Measurements from ENCODE around the gene PLXDC1.
A peak's percentile ranks its signal among the peaks of the same experiment; 100 is the strongest.
"Not testable (repeated sequence)": the region's sequence is repeated elsewhere in the genome, so short reads cannot be mapped to it uniquely, and the experiment has no call there.

Gene PLXDC1

DNA sequence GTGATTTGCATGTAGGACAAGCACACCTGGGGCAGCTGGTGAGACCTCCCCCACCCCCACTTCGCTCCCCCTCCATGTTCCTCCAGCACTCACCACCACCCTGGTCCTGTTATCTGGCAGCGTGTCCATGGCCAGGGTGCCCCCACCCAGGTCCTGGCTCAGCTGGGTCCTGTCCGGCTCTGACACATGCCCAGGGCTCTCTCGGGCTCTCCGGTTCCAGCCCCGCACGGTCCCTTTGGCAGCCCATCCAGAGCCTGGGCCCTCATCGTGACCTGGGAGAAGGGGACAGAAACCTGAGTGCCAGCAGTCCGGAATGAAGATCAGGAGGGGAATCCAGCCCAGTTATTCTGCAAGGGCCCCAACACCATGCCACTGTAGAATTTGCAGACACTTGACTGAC lies 11.9 kb downstream of the PLXDC1 start:
- in situ Hi-C loops (cut with MboI; ENCODE audit: low pct_unique_long_range_greater_than_20kb, low sequenced_read_pairs): no loop called here
- no peak for DNase-seq

DNA sequence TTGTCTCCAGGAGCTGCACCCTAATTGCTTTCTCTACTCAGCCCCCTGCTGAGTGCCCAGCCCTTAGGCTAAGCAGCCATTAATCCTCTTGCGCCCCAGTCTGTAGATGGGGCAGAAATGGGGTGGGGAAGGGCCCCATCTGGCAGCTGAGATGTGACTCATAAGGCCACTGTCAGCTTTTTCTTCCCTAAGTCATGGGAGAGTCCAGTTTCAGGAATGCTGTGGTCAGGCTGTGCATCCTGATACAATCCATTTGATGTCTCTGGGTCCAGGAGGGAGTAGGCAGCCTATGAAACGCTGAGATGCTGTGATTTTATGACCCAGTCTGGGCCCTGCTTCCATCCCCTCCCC lies 12.3 kb downstream of the PLXDC1 start:
- in situ Hi-C loops (cut with MboI; ENCODE audit: low pct_unique_long_range_greater_than_20kb, low sequenced_read_pairs): no loop called here
- DNase-seq: no peak

GRCh38 chr17:39138431-39139160 lies 12.8 kb downstream of the PLXDC1 start:
- DNase-seq: no peak
- in situ Hi-C loops (cut with MboI; ENCODE audit: low pct_unique_long_range_greater_than_20kb, low sequenced_read_pairs): no loop called here

DNA sequence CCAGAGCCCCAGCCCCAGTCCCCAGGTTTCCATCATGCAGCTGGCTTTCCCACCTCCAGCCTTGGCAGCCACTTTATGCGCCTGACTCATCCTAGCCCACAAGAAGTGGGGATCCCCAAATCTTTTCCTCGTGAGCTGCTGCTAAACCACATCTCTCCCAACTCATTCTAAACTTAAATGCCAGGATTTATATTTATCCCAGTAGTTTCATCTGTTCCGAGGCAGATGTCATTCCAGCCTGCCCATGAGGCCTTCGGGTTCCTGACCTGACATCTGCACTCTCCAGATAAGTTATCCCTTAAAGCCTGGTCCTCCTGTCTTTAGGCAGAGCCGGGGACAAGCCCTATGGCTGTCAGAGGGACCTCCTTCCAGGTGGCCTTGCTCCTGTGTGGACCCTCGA lies 16.6 kb downstream of the PLXDC1 start:
- in situ Hi-C loops (cut with MboI; ENCODE audit: low pct_unique_long_range_greater_than_20kb, low sequenced_read_pairs): no loop called here
- DNase-seq: no peak

DNA sequence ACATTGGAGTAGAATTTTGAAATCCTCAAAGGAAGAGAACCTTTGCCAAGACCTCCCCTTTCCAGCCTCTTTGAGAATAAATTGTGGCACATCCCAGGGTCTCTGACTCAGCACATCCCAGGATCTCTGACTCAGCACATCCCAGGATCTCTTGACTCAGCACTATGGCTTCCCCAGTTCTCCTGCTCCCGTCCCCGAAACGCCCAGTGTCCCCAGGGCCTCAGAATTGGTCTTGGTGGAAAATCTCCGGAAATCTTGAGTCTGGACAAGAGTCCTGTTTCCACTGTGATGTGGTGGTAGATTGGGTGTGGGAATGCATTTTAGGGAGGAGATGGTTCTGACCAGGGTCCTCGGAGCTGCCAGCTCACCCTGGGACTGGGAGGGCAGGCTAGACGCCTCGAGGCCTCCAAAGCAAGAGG lies 19.2 kb downstream of the PLXDC1 start:
- in situ Hi-C loops (cut with MboI; ENCODE audit: low pct_unique_long_range_greater_than_20kb, low sequenced_read_pairs): no loop called here
- DNase-seq: no peak

- in situ Hi-C loops (cut with MboI; ENCODE audit: low pct_unique_long_range_greater_than_20kb, low sequenced_read_pairs): no loop called here
- no peak for DNase-seq
These were observed 19.8 kb downstream of the PLXDC1 start for GRCh38 chr17:39131616-39132015.

GRCh38 chr17:39130205-39130604 lies 21.2 kb downstream of the PLXDC1 start:
- in situ Hi-C loops (cut with MboI; ENCODE audit: low pct_unique_long_range_greater_than_20kb, low sequenced_read_pairs): no loop called here
- DNase-seq: no peak

DNA sequence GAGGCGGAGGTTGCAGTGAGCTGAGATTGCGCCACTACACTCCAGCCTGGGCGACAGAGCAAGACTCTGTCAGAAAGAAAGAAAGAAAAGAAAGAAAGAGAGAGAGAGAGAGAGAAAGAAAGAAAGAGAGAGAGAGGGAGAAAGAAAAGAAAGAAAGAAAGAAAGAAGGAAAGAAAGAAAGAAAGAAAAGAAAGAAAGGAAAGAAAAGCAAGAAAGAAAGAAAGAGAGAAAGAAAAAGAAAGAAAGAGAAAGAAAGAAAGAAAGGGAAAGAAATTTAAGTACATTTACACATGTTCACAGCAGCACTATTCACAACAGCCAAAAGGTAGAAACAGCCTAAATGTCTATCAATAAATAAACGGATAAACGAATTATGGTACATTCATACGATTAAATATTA lies 21.9 kb downstream of the PLXDC1 start:
- in situ Hi-C loops (cut with MboI; ENCODE audit: low pct_unique_long_range_greater_than_20kb, low sequenced_read_pairs): not testable (repeated sequence)

DNA sequence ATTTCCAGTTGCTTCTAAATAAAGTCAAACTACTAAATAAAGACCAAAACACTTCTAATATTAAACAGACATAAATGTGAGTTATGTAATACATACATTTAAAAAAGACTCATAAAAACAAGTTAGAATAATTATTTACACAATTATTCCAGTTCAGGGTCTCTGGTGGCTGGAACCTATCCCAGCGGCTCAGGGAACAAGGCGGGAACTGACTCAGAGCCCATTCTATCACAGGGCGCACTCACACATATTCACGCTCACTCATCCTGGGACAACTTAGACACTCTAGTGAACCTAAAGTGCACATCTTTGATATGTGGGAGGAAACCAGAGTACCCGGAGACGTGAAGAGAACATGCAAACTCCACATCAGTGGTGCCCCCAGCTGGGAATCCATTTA lies 25.0 kb downstream of the PLXDC1 start:
- no peak for DNase-seq
- in situ Hi-C loops (cut with MboI; ENCODE audit: low pct_unique_long_range_greater_than_20kb, low sequenced_read_pairs): no loop called here

More for the DNA sequence above, 21.9 kb downstream of the PLXDC1 start:
- not testable (repeated sequence) for DNase-seq

DNA sequence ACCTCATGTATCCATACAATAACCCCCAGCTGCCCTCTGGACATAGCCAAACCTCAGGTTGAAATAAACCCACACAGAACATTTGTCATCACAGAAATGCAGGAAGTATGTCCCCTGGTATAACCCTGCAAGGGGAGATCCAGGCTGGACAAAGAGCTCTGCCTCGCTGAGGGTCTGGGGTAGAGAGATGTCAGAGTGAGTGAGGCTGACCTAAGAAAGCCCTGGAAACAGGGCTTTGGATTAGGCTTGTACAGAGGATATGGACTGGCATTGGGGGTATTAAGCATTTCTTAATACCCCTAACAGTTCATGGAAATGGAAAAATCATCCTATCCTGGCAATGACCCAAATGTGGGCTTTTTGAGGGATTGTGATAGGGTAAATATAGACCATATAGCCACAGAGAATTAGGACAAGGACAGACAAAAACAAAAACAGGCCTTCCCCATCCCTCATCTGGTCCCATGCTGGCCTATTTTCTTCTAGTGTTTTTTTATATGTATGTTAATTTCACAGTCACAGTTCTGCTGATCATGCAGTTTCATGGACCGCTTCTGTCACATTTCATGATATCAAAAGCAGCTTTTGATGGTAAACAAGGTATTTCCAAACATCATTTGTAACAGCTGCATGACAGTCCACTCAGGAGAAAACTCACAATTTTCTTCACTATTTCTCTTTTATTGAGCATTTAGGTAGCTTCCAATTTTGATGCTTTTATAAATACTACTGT lies 26.1 kb downstream of the PLXDC1 start:
- in situ Hi-C loops (cut with MboI; ENCODE audit: low pct_unique_long_range_greater_than_20kb, low sequenced_read_pairs): no loop called here

GRCh38 chr17:39123627-39124026 lies 27.8 kb downstream of the PLXDC1 start:
- in situ Hi-C loops (cut with MboI; ENCODE audit: low pct_unique_long_range_greater_than_20kb, low sequenced_read_pairs): no loop called here
- DNase-seq: no peak

More for the DNA sequence above, 26.1 kb downstream of the PLXDC1 start:
- DNase-seq: no peak

DNA sequence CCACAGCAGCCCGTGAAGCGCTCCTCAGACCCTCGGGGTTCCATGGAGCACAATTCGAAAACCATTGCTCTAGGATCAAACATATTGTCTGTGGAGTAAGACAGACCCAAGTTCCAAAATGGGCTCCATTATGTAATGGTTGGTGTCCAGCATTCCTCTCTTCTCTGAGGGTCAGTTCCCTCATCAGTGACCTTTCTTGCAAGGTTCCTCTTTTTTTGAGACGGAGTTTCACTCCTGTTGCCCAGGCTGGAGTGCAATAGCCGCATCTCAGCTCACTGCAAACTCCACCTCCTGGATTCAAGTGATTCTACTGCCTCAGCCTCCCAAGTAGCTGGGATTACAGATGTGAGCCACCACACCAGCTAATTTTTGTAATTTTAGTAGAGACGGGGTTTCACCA lies 28.4 kb downstream of the PLXDC1 start:
- in situ Hi-C loops (cut with MboI; ENCODE audit: low pct_unique_long_range_greater_than_20kb, low sequenced_read_pairs): no loop called here

GRCh38 chr17:39121919-39122318 lies 29.5 kb downstream of the PLXDC1 start:
- DNase-seq; in situ Hi-C loops (cut with MboI; ENCODE audit: low pct_unique_long_range_greater_than_20kb, low sequenced_read_pairs): not testable (repeated sequence)

More for the DNA sequence above, 28.4 kb downstream of the PLXDC1 start:
- DNase-seq: no peak

GRCh38 chr17:39118674-39119419 lies 32.6 kb downstream of the PLXDC1 start:
- peak; percentile 39 for DNase-seq
- in situ Hi-C loops (cut with MboI; ENCODE audit: low pct_unique_long_range_greater_than_20kb, low sequenced_read_pairs): no loop called here

- DNase-seq: no peak
- in situ Hi-C loops (cut with MboI; ENCODE audit: low pct_unique_long_range_greater_than_20kb, low sequenced_read_pairs): no loop called here
These were observed 35.2 kb downstream of the PLXDC1 start for GRCh38 chr17:39116224-39116623.

- DNase-seq: no peak
- in situ Hi-C loops (cut with MboI; ENCODE audit: low pct_unique_long_range_greater_than_20kb, low sequenced_read_pairs): no loop called here
These were observed 36.3 kb downstream of the PLXDC1 start for GRCh38 chr17:39115135-39115534.

- in situ Hi-C loops (cut with MboI; ENCODE audit: low pct_unique_long_range_greater_than_20kb, low sequenced_read_pairs): no loop called here
- DNase-seq: no peak
These were observed 36.7 kb downstream of the PLXDC1 start for GRCh38 chr17:39114723-39115122.

DNA sequence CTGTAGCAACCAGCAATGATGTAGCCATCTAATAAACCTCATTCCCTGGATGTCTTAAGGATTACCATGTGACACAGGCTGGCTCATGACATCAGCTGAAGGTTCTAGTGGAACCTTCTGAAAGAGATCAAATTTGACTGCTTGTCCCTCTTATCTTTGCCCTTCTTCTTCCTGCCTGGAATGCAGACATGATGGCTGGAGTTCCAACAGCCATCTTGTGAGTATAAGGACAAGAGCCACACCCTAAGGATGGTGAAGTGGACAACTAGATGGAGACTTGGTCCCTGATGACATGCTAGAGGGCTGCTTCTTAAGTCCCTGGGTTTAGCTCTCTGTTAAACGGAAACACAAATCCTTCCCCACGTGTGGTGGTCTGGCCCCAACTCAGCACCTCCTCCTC lies 37.6 kb downstream of the PLXDC1 start:
- in situ Hi-C loops (cut with MboI; ENCODE audit: low pct_unique_long_range_greater_than_20kb, low sequenced_read_pairs): no loop called here

DNA sequence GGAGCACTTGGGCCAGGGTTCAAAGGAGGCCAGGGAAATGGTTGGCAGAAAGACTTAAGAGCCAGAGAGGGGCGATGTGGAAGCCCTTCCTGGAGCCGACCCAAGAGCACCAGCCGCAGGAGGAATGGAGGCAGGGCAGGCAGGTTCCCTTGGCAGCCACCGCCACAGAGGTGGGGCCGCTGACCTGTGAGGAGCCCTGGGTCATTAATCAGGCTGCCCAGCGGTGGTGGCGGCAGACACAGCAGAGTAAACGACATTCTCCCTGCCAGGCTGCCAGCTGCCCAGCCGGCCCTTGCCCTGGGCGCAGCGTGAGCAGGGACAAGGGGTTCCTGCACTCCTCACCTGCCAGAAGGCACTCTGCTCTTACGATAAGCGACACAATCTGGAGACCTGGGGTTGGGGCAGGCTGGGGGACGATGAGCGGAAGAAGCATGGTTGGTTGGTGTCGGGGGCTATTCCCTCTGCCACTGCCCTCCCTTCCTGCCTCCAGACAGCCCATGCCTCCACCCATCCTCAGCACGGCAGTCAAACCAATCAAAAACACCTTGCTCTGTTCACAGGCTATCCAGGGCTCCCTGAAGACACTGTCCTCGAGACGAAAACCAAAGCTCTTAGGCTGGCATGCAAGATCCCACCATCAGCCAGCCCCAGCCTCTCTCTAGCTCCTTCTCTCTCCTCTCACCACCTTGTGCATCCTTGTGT lies 40.9 kb downstream of the PLXDC1 start:
- in situ Hi-C loops (cut with MboI; ENCODE audit: low pct_unique_long_range_greater_than_20kb, low sequenced_read_pairs): no loop called here
- DNase-seq: no peak

More for the DNA sequence above, 37.6 kb downstream of the PLXDC1 start:
- no peak for DNase-seq
